EH (cell line): ENCODE measurements around the gene TGM4.
A peak's percentile ranks its signal among the peaks of the same experiment; 100 is the strongest.

Experiments used
- DNase-seq: peaks from one replicate; pipeline ENCODE4 v3.0.0-alpha.2; 2015; ENCODE audit warnings: low read depth

Gene TGM4

GRCh38 chr3:44954962-44955361, 80.6 kb downstream of the TGM4 start:
- DNase-seq: peak; percentile 32

DNA sequence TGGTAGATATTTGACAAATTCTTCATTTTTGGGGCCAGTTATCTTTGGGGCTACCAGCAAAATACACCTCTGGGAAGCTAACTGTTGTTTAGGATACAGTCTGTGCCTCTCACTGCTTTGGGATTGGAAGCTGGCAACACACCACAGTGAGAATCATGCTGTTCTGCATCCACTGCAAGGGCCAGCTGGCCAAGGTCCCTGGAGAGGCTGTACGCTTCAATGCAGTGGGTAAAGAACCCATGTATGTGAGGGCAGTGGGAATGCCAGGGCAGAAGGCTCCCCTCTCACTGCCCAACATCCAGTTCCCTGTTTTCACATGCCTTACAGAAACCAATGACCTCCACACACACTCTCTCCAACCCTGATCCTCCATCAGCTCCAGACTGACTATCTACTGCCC, 81.5 kb downstream of the TGM4 start:
- DNase-seq: no peak

- no peak for DNase-seq
These were observed 83.6 kb downstream of the TGM4 start for GRCh38 chr3:44957986-44958385.

DNA sequence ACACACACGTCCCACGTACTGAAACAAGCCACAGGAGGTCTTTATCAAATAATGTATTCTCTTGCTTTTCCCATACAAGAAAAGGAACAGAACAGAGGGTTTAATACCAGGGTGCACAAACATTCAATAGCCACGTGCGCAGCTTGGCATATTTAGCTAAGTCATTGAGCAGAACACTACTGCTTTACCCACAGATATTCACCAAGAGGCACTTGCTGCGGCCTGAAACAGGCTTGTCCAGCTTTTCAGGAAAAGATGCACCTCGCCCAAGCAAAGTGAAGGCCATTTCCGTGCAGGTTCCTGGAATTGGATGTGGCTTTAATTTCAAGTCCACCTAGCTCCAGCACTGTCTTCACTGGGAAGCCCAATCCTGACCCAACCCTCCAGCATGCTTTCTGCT, 84.0 kb downstream of the TGM4 start:
- no peak for DNase-seq

DNA sequence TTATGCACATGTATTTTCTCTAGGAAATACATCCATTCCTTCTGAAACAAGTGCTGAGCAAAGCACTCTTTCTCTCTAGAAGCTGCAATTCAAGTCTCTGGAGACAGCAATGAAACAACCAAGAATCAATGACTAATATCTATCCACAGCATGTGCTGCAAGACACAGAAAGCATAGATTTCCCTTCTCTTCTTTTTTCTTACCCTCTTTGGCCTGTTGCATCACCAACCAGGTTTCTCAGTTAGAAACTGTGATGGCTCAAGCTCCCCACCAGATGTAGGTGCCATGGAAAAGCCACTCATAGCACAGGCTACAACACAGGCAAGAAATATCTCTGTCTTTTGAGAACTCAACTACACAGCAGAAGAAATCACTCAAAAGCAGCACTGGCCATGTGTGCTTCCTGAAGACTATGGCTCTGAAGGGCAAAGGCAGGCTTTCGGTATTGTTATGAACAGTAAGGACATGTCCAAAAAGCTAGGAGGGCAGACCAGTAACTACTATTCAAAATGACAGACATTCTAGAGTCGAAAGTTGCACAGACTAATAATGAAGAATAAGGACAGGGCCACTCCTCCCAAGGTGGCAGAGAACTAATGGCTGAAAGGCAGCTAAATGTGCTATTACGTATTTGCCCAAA, 86.1 kb downstream of the TGM4 start:
- no peak for DNase-seq

- no peak for DNase-seq
These were observed 87.5 kb downstream of the TGM4 start for GRCh38 chr3:44961888-44962287.

- peak; percentile 79 for DNase-seq
These were observed 88.4 kb downstream of the TGM4 start for GRCh38 chr3:44962621-44963393.

GRCh38 chr3:44963571-44964325, 89.3 kb downstream of the TGM4 start:
- DNase-seq: no peak
